Iris pigment epithelial cell (primary cell): Measurements from ENCODE around the gene EGFR.
A peak's percentile ranks its signal among the peaks of the same experiment; 100 is the strongest.

Experiments
- DNase-seq: peaks from one replicate; pipeline ENCODE4 v3.0.0-alpha.2; 2011; ENCODE audit warnings: low read depth

The EGFR gene

DNA sequence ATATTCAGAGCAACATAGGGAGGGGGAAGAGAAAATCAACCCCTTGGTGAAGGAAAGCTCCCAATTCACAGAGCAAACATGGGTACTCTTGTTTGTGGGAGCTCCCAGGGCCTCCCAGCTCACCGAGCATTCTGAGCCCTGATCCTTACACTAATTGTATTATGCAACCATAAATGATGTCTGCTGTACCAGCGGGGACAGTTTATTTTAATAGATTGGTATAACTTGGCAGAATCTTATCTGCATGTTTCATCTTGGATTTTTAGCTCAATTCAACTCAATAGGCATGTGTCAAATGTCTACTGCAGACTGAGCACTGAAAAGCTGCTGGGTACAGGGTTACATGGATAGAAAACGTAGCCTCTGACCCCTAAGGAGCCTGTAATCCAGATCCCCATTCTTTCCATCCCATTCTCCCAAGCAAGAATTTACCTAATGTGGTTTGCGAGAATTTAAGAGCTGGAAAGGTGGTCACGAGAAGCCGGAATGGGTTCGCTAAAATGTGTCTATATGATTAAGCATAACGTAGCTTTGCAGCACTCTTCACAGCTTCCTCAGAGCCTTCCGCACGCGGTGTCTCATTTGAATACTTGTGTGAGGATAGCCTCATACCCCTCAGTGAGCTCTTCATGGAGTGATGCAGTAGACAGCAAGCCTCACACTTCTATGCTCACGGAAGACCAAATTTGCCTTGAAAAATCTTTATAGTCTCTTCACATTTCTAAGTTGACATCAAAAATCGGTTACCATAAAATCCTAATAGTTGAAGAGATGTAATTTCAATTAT is 18.3 kb downstream of the EGFR start:
- DNase-seq: no peak

DNA sequence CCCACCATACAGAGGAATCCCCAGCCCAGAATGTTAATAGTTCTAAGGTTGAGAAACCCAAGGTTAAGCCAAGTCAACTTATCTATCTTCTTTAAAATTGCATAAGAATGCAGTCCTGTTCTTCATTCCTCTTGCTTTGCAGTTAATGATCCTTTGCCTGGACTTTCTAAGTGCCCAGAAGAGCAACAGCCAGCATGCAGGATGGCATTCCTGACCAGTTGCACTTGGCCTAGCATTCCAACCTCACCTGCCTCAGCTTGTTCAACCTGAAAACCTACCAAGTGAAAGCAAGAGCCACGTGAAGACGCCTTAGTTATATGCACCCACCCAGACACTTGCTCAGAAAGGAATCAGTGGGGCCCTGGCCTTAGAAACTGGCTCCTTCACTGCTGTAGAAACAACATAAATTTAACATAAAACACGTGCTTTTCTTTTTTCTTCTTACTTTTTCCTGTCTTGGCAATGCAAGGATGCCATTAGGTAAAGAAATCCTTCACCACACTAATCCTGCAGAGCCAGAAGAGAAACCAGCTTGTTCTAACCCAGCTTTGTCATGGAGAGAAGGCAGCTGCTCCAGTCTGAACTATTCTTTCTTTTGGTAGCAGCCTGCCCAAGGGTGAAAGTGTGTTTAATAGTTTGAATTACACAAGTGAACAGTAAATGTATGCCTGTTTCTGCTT is 25.0 kb downstream of the EGFR start:
- DNase-seq: no peak

DNA sequence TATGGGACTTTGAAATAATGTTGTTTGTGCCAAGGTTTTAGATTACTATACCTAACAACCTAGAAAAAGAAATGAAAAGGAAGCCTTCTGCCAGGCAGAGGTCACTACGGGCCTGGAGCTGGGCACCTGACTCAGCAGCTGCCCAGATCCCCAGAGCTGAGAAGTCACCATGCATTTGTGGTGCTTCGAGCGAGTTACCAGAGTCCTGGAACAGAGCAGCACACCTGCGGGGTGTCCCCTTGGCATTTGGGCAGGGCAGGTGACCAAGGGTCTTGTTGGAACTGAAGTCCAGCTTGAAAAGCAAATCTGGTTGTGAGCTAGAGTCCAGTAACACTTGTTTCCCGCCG is 25.5 kb downstream of the EGFR start:
- no peak for DNase-seq

DNA sequence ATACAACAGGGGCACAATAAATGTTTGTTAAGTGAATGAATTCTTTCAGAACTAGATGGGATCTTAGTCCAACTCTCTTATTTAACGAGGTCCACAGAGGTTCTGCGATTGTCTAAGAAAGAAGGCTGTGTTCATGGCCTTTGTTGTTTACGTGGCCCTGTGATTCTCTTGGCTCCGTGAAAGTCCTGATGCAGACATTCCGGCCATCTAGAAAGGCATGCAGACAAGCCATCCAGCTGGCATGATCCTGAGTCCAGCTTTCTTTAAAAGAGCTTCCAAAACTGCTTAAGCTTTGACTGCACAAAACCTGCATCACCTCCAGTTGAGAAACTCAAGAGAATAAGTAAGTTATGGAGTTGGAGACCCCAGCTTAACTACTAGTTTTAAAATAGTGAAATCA is 26.0 kb downstream of the EGFR start:
- DNase-seq: no peak

DNA sequence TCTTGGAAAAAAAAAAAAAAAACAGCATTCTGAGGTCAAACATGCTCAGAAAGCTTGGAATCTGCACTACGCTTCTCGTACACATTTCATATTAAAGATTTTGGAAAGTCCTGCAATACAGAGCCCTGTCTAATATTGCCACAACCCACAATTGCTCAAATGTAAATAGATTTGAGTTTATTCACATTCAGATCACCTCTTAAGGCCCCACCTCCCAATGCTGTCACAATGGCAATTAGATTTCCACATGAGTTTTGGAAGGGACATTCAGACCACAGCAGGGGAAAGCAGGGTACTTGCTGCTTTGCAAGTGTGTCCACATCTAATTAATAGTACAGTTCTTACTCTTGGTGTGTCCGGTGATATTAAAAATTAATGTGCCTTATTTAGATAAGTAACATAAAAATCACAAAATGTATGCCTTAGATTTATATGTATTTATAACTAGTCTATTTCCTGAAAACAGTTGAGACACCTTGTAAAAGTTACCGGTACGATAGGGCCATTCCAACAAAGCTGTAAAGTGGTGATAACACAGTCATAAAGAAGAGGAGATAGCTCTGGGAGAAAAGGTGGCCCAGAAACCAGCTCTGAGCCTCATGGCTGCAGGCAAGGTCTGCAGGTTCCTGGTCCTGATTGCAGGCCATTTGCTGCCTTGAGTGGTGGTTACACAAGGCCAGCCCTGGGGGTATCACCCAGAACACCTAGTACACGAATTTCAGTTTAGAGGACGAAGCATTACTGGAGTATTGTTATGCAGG is 27.9 kb downstream of the EGFR start:
- no peak for DNase-seq

DNA sequence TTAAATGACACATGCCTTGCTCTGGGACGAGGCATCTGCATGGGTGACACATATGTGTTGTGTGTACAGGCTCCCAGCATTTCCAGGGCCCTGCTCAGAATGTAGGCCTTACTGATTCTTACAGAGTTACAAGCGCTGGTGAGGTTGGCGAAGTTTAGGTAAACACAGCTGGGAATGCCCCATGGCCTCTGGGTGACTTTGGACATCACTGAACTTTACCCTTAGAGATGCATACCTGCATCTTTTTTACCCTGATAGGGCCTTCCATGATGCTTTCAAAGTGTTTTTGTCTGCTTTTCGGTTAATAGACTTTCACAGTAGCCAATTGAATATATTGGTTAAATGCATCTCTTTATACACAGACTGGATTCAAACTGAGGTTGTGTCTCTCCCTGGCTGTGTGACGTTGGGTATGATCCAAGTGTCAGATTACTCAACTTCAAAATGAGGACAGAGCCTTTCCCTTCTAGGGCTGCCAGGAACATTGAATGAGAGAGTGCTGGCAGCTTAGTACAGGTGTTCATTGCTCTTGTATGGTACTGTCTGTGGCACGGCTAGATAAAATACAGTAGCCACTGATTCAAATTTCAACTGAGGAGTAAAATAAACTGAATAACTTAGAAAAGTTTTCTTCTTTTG is 29.5 kb downstream of the EGFR start:
- no peak for DNase-seq

DNA sequence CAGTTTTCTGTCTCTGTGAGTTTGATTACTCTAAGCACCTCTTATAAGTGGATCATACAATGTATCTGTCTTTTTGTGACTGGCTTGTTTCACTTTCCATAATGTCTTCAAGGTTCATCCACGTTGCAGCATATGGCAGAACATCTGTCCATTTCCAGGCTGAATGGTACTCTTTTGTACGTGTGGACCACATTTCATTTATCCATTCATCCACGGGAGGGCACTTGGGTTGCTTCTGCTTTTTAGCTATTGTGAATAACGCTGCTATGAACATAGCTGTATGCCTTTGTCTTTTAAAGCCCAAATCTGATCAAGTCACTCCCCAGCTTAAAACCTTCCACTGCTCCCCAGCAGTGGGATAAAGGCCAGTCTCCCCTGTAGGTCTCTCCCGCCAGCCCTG is 31.5 kb downstream of the EGFR start:
- DNase-seq: no peak

DNA sequence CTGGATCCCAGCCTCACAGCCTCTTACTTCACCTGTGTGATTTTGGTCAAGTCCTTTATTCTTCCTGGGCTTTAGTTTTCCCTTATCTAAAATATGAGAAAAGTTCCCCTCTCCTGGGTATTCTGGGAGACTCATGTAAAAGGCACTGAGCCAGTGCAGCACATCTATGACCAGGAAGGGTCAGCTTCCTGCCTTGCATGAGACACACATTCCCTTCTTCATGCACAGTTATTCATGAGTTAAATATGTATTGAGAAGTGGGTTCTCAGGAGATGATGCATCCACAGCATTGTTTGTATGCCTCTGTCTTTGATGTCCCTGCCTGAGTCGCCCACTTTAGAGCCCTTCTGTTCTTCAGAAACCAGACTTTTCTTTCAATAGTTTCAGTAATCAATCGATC is 33.3 kb downstream of the EGFR start:
- DNase-seq: peak; percentile 84

DNA sequence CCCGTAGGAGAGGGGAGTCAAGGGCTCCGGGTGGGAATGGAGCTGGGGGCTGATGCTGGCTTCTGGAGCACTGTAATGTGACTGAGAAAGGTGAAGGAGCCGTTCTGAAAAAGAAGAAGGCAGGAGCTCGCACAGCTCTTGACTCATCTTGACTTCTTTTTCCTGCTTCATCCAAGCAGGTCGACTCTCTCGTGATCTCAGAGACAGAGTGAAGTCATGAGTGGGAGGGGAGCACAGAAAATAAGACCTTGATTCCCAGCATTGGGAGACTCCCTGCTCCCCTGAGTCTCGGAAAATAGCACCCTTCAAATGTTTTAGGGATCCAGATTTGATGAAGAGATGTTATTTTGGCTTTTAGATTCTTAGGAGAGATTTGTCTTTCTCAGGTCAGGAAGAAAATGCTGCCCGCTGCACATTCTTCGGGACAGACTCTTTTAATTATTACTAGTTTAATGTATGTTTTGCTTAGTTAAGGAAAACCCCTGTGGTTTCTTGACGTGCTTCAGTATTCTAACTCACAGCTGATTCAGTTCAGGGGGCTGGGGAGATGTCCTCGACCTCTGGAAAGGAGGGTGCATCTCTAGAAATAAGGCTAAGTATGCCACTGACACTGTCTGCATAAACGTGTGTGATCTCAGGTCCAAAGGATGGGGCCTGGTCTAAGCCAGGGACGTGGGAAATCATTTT is 34.1 kb downstream of the EGFR start:
- DNase-seq: peak; percentile 79

DNA sequence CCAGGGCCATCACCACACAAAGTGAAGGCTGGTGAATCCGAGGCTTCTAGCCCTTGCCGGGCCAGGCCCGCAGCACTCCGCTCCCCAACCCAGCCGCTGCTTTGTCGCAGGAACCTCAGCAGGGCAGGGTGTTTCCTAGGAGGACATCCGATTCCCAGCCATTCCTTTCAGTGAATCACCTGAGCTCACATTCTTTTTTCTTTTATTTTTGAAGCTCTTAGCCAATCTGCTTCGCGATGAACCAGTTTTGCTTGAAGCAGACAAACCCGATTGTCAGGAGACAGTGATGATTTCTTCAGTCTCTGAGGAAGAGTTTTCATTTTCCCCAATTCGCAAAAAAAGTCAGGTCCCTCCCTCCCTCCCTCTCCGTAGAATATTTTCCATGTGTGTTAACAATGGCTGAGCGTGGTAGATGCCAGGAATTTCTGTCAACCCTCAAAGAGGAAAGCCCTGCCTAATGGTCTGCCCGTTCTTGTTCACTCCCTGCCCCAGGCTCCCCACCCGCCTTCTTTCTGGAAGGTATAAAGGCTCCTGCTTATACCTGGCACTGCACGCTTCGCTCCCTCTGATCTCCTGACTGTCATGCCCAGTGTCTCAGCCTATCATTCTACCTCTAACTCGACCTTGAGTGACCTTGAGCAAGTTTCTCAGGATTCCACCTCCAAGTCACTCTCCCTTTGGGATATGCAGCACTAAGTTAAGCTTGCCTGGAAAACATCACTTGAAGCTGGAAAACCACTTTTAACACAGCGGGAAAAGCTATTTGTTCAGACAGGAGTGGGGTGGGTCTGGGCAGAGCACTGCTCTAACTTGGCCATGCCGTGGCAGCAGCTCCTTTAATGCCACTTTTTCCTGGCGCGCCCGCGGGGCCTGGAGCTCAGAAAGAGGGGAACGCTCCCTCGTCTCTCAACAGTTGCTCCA is 35.1 kb downstream of the EGFR start:
- peak; percentile 49 for DNase-seq

DNA sequence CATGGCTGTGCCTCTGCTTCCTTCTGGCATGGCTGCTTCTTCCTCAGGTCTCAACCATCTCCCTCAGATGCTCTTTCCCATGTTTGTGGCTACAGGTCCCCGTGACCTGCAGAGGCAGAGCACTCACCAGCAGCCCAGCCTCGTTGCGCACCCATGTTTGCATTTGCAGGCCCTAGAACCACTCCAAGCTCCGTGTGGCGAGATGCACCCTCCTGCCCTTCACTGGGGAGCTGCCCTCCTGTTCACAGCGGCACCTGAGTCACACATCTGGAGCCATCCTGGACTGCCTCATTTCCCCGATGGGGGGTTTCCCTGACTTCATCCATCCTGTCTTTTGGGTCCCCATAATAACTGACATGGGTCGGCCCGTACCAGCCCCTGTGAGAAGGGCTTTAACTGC is 35.9 kb downstream of the EGFR start:
- DNase-seq: no peak

DNA sequence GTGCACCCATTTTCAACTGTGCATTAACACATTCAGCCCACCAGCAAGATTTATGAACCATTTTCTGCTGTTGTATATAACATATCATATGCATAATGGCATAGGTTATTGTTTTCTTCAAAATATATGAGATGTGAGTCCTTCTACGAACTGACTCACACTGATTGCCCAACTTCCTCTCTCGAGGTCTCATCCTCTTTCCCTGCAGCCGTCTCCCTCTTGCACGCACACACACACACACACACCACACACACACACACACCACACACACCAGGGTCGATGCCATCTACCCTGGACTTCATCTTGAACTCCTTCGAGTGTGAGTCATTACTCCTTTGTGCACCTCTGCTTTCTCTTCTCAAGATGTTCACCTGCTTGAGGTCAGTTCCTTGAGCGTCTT is 36.7 kb downstream of the EGFR start:
- DNase-seq: peak; percentile 96

DNA sequence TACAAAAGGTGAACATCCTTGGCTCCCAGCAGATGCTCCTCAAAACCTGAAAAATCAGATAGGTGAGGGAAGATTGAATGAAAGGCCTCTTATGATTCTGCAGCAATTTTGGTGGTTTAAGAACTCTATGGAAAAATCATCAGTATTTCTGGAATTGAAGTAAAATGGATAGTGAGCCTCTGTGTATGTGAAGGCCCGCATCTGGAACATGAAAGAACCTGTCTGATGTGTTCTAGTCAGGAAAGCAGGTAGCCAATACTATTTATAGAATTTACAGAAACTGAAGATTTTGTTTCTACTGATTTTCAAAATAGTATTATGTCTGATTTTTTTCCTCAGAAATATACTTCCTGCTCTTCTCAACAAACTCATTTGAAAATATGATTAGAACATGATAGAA is 37.3 kb downstream of the EGFR start:
- DNase-seq: no peak

DNA sequence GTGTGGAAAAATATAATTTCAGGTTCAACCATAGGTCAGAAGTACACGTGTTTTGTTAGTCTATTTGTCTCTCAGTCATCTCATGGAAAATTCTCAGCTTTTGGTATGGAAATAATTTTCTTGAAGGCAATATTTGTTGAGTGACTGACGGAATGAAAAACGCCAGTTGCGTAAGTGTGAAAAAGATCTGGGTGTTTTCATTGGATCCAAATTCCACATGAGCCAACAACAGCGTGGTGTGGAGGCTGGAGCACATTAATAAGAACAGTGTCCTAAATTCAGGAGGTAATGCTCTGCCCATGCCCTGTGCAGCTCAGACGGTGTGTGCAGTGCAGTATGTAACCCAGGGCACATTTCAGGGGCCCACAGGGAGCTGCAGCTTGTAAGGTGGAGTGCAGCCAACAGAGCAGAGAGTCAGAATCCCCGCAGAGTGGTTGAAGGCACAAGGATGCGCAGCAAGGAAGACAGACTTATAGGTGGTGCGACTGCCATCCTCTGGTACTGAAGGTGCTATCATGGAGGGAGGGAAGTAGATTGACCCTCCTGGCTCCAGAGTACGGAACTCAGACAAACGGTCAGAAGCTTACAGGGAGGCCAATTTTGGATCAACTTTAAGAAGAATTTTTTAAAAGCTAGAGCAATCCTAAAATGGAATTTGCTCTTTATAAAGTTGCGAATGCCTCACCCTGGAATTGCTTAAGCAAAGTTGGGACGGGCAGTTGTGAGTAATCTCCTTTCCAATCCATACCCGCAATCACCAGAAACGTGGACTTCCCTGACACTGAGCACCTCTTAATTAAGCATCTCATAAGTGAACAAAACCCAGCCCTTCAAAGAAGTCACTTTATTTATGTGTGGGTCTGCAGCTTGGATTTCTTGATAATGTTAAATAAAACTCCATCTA is 38.0 kb downstream of the EGFR start:
- peak; percentile 91 for DNase-seq

DNA sequence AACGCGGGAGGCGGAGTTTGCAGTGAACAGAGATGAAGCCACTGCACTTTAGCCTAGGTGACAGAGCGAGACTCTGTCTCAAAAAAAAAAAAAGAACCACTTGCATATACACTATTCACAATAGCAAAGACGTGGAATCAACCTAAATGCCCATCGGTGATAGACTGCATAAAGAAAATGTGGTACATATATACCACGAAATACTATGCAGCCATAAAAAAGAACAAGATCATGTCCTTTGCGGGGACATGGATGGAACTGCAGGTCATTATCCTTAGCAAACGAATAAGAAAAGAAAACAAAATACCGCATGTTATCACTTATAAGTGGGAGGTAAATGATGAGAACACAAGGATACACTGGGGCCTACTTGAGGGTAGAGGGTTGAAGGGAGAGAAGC is 39.5 kb downstream of the EGFR start:
- DNase-seq: no peak

DNA sequence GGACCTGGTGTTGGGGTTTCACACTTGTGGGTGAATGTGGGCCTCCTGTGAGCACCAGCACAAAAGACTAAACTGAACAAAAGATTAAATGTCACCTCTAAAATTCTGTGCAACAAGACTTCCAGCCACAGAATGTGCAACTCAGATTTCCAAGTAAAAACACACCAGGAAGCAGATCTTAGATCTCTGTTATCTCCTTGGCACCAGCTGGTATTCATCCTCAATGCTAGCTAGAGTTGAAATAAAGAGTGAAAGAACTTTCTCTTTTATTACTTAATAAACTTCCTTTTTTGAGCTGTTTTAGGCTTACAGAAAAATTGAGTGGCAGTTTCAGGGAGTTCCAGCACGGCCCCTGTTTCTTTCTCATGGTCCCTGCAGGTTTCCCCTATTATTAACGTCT is 40.2 kb downstream of the EGFR start:
- no peak for DNase-seq

DNA sequence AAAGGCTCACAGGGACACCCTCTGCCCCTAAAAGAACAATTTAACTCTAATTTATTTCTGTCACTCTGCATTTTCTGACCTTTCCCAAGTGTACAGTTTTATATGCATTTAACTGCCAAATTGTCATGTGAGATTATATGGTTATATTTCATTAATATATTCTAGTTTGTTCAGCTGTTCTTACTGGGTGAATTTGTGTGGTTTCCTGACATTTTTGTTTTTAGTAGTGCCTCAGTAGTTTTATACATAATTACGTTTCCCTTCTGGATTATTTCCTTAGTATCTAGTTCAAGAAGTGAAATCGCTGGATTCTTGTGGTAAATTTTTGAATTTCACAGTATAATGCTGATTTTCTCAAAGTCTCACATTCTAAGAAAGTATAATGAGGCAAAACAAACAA is 41.3 kb downstream of the EGFR start:
- DNase-seq: no peak

DNA sequence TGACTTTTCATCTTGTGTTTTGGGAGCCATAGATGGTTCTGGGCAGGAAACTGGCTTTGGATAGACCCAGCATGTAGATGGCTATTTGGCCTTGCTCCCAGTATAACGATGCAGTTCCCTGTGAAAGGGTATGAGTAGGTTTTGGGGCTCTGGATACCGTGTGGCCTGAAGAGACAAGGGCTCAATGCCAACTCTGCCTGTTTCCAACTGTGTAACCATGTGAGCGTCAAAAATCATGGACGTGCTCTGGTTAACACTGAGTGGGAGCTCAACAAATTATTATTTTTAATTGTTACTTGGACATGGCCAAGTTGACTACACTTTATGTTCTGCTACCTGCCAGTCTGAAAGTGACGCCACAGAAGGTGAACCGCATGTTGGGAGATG is 41.8 kb downstream of the EGFR start:
- no peak for DNase-seq

DNA sequence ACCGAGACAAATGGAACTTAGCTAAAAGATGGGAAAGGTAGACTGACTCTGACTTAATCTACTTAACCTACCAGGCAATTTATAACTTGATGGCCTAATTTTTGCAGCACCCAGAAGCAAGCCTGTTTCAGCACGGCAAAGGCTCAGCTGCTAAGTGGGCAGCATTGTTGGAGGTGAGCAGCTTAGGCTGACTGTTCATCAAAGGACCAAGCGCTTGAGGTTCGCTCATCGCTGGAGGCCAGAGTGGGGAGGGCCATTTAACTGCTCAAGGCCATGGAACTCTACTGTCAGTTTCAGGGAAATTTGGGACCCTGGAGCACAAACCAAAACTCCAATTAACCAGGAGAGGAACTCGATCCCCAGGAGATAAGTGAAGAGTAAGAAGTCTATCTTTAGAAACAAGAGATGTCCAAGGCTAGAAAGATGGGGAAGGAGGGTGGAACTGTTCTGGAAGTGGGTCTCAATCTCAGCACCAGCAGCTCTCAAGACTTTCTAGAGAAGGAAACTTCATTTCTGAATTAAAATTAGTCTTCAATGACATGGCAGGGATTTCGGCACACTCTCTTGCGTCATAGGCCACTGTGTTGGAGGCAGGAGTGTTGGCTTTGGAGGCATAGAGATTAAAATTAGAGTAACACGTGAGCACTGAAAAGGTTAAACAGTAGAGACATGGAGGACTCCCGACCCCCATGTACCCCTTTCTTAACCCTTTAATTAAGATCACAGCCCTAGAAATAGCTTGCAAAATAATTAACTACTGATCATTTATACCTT is 43.1 kb downstream of the EGFR start:
- no peak for DNase-seq
